Measurements from ENCODE around the gene TRMT13. TPM values are rescaled to one million over a fixed set of nuclear protein-coding genes. Genes with fewer than 3 reads are reported as not detected.

TRMT13 gene
- total RNA-seq, 1 experiment from 2014 or later = 25.5 TPM

DNA sequence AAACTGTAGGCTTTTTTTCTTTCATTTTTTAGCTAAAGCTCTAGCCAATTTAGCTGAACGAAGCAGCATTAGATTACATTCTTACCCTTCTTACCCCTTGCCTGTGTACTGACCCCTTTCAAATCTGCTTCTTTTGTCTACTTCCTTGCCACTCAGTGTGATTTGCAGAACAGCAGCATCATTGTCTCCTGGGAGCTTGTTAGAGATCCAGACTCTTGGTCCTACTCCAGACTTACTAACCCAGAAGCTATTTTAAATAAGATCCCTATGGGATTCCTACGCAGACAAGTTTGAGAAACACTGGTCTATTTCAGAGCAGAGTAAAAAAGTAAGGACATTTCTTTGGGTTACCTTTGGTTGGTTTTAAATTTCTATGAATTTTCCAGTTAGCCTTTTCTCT, 31.3 kb downstream of the TRMT13 start:
- H3K9me3 Mint-ChIP-seq (ENCODE audit: unreplicated experiment) = no peaks in the 10 kb centered on the region
- no peaks in the 10 kb centered on the region for H3K4me1 Mint-ChIP-seq (ENCODE audit: insufficient read depth, unreplicated experiment)
- no peak overlapping the region for H3K27ac Mint-ChIP-seq (ENCODE audit: low read depth, unreplicated experiment)
- TF ChIP-seq, protein P1, sequence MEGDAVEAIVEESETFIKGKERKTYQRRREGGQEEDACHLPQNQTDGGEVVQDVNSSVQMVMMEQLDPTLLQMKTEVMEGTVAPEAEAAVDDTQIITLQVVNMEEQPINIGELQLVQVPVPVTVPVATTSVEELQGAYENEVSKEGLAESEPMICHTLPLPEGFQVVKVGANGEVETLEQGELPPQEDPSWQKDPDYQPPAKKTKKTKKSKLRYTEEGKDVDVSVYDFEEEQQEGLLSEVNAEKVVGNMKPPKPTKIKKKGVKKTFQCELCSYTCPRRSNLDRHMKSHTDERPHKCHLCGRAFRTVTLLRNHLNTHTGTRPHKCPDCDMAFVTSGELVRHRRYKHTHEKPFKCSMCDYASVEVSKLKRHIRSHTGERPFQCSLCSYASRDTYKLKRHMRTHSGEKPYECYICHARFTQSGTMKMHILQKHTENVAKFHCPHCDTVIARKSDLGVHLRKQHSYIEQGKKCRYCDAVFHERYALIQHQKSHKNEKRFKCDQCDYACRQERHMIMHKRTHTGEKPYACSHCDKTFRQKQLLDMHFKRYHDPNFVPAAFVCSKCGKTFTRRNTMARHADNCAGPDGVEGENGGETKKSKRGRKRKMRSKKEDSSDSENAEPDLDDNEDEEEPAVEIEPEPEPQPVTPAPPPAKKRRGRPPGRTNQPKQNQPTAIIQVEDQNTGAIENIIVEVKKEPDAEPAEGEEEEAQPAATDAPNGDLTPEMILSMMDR (IDR thresholded peaks at IDR 0.05; ENCODE audit: unreplicated experiment) = no peak
- no peak overlapping the region for H3K4me3 Mint-ChIP-seq (ENCODE audit: unreplicated experiment)
- H3K36me3 Mint-ChIP-seq (ENCODE audit: insufficient read depth, unreplicated experiment) = peaks cover 6% of the 10 kb centered on the region
- ChIA-PET POLR2A (interaction anchor here (2.0 kb wide), 1 partner anchor 10 kb away, joined by 4 read pairs; no protein-coding TSS in a partner anchor), CTCF (interaction anchor here (0.7 to 0.8 kb wide), 2 partner anchors 20 to 23 kb away, joined by 3 to 5 read pairs; no protein-coding TSS in a partner anchor)
- no TSS peak for BruUV-seq (replicated peaks)
- DNase-seq (ENCODE audit: unreplicated experiment) = no peak
- no peaks in the 10 kb centered on the region for H3K27me3 Mint-ChIP-seq (ENCODE audit: insufficient read depth, unreplicated experiment)
- intact Hi-C loops (cut with micrococcal nuclease) = no loop called here

DNA sequence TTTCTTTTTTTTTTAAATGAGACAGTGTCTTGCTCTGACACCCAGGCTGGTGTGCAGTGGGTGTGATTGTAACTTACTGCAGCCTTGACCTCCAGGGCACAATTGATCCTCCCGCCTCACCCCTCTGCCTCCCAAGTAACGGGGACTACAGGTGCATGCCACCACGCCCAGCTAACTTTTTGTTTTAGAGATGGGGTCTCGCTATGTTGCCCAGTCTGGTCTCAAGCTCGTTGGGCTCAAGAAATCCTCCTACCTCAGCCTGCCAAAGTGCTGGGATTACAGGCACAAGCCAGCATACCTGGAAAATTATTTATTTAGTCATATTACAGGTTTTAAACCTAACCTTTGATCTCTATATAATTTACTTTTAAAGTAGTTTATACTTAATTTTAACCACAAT, 31.7 kb downstream of the TRMT13 start:
- no peaks in the 10 kb centered on the region for H3K9me3 Mint-ChIP-seq (ENCODE audit: unreplicated experiment)
- no peak overlapping the region for H3K4me3 Mint-ChIP-seq (ENCODE audit: unreplicated experiment)
- intact Hi-C loops (cut with micrococcal nuclease) = no loop called here
- peaks cover 6% of the 10 kb centered on the region for H3K36me3 Mint-ChIP-seq (ENCODE audit: insufficient read depth, unreplicated experiment)
- TF ChIP-seq, protein P1 (IDR thresholded peaks at IDR 0.05; ENCODE audit: unreplicated experiment) = no peak
- POLR2A ChIA-PET = interaction anchor here (2.0 kb wide), 1 partner anchor 11 kb away, joined by 4 read pairs; no protein-coding TSS in a partner anchor
- no peak overlapping the region for H3K27ac Mint-ChIP-seq (ENCODE audit: low read depth, unreplicated experiment)
- no TSS peak for BruUV-seq (replicated peaks)
- DNase-seq (ENCODE audit: unreplicated experiment) = no peak
- H3K27me3 Mint-ChIP-seq (ENCODE audit: insufficient read depth, unreplicated experiment) = no peaks in the 10 kb centered on the region
- H3K4me1 Mint-ChIP-seq (ENCODE audit: insufficient read depth, unreplicated experiment) = no peaks in the 10 kb centered on the region
- CTCF ChIA-PET = interaction anchor here (0.7 to 0.8 kb wide), 2 partner anchors 19 to 22 kb away, joined by 3 to 5 read pairs; no protein-coding TSS in a partner anchor

DNA sequence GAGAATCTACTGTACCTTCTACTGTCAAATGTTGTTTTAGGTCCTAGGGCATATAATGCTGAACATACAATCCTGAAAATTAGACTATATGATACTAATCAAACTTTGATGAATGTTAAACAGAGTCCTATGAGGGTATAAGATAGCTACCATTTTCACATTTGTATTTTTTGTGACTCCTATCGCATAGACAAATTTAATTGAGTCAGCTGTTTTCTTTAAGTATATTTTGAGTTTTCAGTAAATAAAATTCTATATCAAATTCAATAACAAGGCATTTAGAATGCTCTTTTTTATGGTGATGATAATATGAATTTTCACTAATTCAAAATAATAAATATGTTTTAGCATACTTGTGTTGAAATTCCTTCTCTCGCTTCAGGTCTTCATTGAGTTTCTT, 35.1 kb downstream of the TRMT13 start:
- no peak for DNase-seq (ENCODE audit: unreplicated experiment)
- Mint-ChIP-seq H3K36me3 (ENCODE audit: insufficient read depth, unreplicated experiment) (peaks cover 6% of the 10 kb centered on the region), H3K9me3 (ENCODE audit: unreplicated experiment) (no peaks in the 10 kb centered on the region), H3K4me1 (ENCODE audit: insufficient read depth, unreplicated experiment) (no peaks in the 10 kb centered on the region), H3K4me3 (ENCODE audit: unreplicated experiment) (no peak overlapping the region), H3K27ac (ENCODE audit: low read depth, unreplicated experiment) (no peak overlapping the region), H3K27me3 (ENCODE audit: insufficient read depth, unreplicated experiment) (no peaks in the 10 kb centered on the region)
- intact Hi-C loops (cut with micrococcal nuclease) = no loop called here
- TF ChIP-seq, protein P1 (IDR thresholded peaks at IDR 0.05; ENCODE audit: unreplicated experiment) = no peak
- POLR2A ChIA-PET = interaction anchor here (0.9 to 1.3 kb wide), 2 partner anchors 12 to 17 kb away, joined by 3 to 4 read pairs; no protein-coding TSS in a partner anchor
- CTCF ChIA-PET = interaction anchor here (0.6 kb wide), 1 partner anchor 280 kb away, joined by 3 read pairs; no protein-coding TSS in a partner anchor
- no TSS peak for BruUV-seq (replicated peaks)

DNA sequence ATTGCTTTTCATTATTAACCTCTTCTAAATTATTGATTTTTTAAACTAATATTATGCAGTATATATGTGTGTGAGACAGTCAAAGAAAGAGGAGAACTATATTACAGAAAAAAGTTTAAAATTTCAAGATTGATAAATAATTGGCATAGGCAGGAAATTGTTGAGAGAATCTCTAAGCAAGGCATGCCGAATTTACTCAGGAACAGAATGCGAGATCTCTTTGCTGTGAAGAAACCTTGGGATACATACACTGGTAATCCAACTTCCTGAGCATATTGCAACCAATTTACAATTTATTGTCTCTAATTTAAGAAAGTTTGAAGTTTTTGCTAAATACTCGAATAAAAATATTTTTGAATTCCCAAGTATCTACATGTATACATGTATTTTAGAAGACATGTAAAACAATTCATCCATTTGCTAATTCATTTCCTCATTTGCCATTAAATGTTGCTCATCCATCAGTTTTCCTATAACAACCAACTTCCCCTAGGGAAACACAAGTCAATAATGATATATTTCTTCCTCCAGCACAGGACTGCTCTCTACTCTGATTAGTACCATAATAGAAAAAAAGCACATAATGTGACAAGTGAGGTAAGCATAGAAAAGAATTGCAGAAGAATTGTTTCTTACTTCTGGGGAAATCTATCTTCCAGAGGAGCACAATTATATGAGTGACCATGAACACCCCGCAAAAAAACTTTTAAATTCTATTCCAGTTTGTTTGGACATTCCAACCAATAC, 44.5 kb downstream of the TRMT13 start:
- Mint-ChIP-seq H3K9me3 (ENCODE audit: unreplicated experiment) (no peaks in the 10 kb centered on the region), H3K4me1 (ENCODE audit: insufficient read depth, unreplicated experiment) (no peaks in the 10 kb centered on the region), H3K4me3 (ENCODE audit: unreplicated experiment) (no peak overlapping the region), H3K27me3 (ENCODE audit: insufficient read depth, unreplicated experiment) (no peaks in the 10 kb centered on the region), H3K36me3 (ENCODE audit: insufficient read depth, unreplicated experiment) (no peaks in the 10 kb centered on the region), H3K27ac (ENCODE audit: low read depth, unreplicated experiment) (no peak overlapping the region)
- intact Hi-C loops (cut with micrococcal nuclease) = no loop called here
- DNase-seq (ENCODE audit: unreplicated experiment) = no peak
- CTCF ChIA-PET = no interaction called here
- BruUV-seq (replicated peaks) = no TSS peak
- TF ChIP-seq, protein P1 (IDR thresholded peaks at IDR 0.05; ENCODE audit: unreplicated experiment) = no peak
- POLR2A ChIA-PET = no interaction called here

Data from MCF 10A (cell line).